OCI-LY3 (cell line): ENCODE data around the gene MYBPC1.

ENCODE experiments used
- H2AFZ ChIP-seq: fragments of 200-600, 300-600 bp; shearing (Covaris generic); 2 replicates; pipeline ENCODE4 v1.6.0; 2014; ENCODE audit warnings: antibody characterized with exemption, low read depth, low read length
- H3K27ac ChIP-seq: fragments of 200-600, 300-600 bp; sonication (generic); 2 replicates; pipeline ENCODE4 v1.5.1; 2014; ENCODE audit warnings: mild to moderate bottlenecking, low read length, moderate library complexity, mixed read lengths
- H3K27me3 ChIP-seq: fragments of 200-600, 300-600 bp; sonication (generic); 2 replicates; pipeline ENCODE4 v1.6.1; 2014; ENCODE audit warnings: low read depth, low read length, mixed read lengths
- H3K36me3 ChIP-seq: fragments of 200-600, 300-600 bp; sonication (generic); replicated peaks from 2 replicates; pipeline ENCODE3; 2014; ENCODE audit warnings: low read depth, low read length, mixed read lengths
- H3K4me1 ChIP-seq: fragments of 300-600, 200-600 bp; sonication (generic); 2 replicates; pipeline ENCODE4 v1.6.1; 2014; ENCODE audit warnings: low read length, mixed read lengths
- H3K4me2 ChIP-seq: fragments of 200-600, 300-600 bp; sonication (generic); 2 replicates; pipeline ENCODE4 v1.6.1; 2014; ENCODE audit warnings: low read length, mixed read lengths
- H3K4me3 ChIP-seq: fragments of 300-600, 200-600 bp; sonication (generic); 2 replicates; pipeline ENCODE4 v1.5.1; 2014; ENCODE audit warnings: antibody characterized with exemption, mild to moderate bottlenecking, low read length, moderate library complexity
- H3K79me2 ChIP-seq: fragments of 300-600, 200-600 bp; shearing (Covaris generic); 2 replicates; pipeline ENCODE4 v1.6.1; 2014; ENCODE audit warnings: mild to moderate bottlenecking, low read length, mixed read lengths
- H3K9ac ChIP-seq: fragments of 300-600, 200-600 bp; shearing (Covaris generic); 2 replicates; pipeline ENCODE4 v1.6.0; 2014; ENCODE audit warnings: mild to moderate bottlenecking, low read length, moderate library complexity
- H3K9me3 ChIP-seq: fragments of 200-600, 300-600 bp; shearing (Covaris generic); 2 replicates; pipeline ENCODE4 v1.6.1; 2014; ENCODE audit warnings: low read length, mixed read lengths; ENCODE audit not compliant: insufficient read depth
- H4K20me1 ChIP-seq: fragments of 200-600, 300-600 bp; sonication (generic); 2 replicates; pipeline ENCODE4 v1.6.1; 2016; ENCODE audit warnings: low read length, mixed read lengths; ENCODE audit not compliant: insufficient read depth
- CTCF ChIP-seq: fragments of 200-600, 300-600 bp; sonication (generic); IDR thresholded peaks from 2 replicates; pipeline ENCODE4 v1.5.1; 2014; ENCODE audit warnings: antibody characterized with exemption, low read length, low read depth
- EZH2phosphoT487 ChIP-seq: fragments of 200-600 bp; shearing (Covaris generic); IDR thresholded peaks from 2 replicates; pipeline ENCODE4 v1.6.1; 2018; ENCODE audit warnings: antibody characterized with exemption, mixed run types, low read depth

MYBPC1 gene

GRCh38 chr12:101563212-101563611, 31.6 kb upstream of the MYBPC1 start:
- Histone ChIP-seq H3K4me2 (no peak overlapping the region), H3K36me3 (no peaks in the 10 kb centered on the region), H3K9me3 (no peaks in the 10 kb centered on the region), H3K4me3 (no peak overlapping the region), H3K9ac (no peak overlapping the region), H2AFZ (no peak overlapping the region), H3K27me3 (peaks cover 20% of the 10 kb centered on the region), H3K27ac (no peak overlapping the region), H3K4me1 (no peaks in the 10 kb centered on the region), H4K20me1 (no peaks in the 10 kb centered on the region), H3K79me2 (no peaks in the 10 kb centered on the region)
- no peak for TF ChIP-seq CTCF
- no peak for TF ChIP-seq EZH2phosphoT487

- no peaks in the 10 kb centered on the region for H3K4me1 ChIP-seq
- H3K4me2 ChIP-seq, result no peak overlapping the region
- H3K9me3 ChIP-seq, result no peaks in the 10 kb centered on the region
- no peak for TF ChIP-seq CTCF
- TF ChIP-seq EZH2phosphoT487, result no peak
- no peak overlapping the region for H3K27ac ChIP-seq
- no peaks in the 10 kb centered on the region for H4K20me1 ChIP-seq
- no peaks in the 10 kb centered on the region for H3K79me2 ChIP-seq
- H3K4me3 ChIP-seq, result no peak overlapping the region
- H3K36me3 ChIP-seq, result no peaks in the 10 kb centered on the region
- H3K9ac ChIP-seq, result no peak overlapping the region
- no peak overlapping the region for H2AFZ ChIP-seq
- H3K27me3 ChIP-seq, result peaks cover 22% of the 10 kb centered on the region
These were observed 29.9 kb upstream of the MYBPC1 start for GRCh38 chr12:101564912-101565311.

- no peak overlapping the region for H3K4me2 ChIP-seq
- H2AFZ ChIP-seq, result no peak overlapping the region
- TF ChIP-seq EZH2phosphoT487 (no peak), CTCF (no peak)
- peaks cover 25% of the 10 kb centered on the region for H3K27me3 ChIP-seq
- H3K9me3 ChIP-seq, result no peaks in the 10 kb centered on the region
- H3K4me1 ChIP-seq, result peaks cover 4% of the 10 kb centered on the region; the same call in 1 of the 2 replicates
- H3K79me2 ChIP-seq, result no peaks in the 10 kb centered on the region
- no peaks in the 10 kb centered on the region for H3K36me3 ChIP-seq
- H3K4me3 ChIP-seq, result no peak overlapping the region
- H4K20me1 ChIP-seq, result no peaks in the 10 kb centered on the region
- H3K27ac ChIP-seq, result no peak overlapping the region
- H3K9ac ChIP-seq, result no peak overlapping the region
These were observed 28.5 kb upstream of the MYBPC1 start for GRCh38 chr12:101566318-101566717.

DNA sequence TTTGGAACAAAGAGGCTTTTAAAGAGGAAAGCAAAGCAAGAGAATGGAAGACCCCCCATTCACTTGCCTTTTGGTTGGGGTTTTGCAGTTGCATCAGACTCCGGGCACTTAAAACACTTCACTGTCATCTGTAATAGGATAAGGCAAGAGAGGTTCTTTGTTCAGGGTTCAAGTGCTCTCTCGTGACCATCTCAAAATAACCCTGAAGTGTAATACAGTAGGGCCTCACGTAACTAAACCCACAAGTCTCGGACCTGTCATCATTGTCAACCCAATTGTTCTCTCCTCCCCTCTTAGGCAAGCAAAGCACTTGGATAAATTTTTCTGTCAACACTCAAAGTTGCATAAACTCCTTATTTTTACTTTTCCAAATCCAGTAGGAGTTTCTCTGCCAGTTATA, 26.9 kb upstream of the MYBPC1 start:
- Histone ChIP-seq H3K79me2 (no peaks in the 10 kb centered on the region), H3K4me2 (no peak overlapping the region), H3K4me3 (no peak overlapping the region), H3K36me3 (no peaks in the 10 kb centered on the region), H3K9me3 (no peaks in the 10 kb centered on the region), H3K27me3 (peaks cover 34% of the 10 kb centered on the region), H2AFZ (no peak overlapping the region), H3K9ac (no peak overlapping the region), H3K27ac (no peak overlapping the region), H3K4me1 (peaks cover 4% of the 10 kb centered on the region; the same call in 1 of the 2 replicates), H4K20me1 (no peaks in the 10 kb centered on the region)
- TF ChIP-seq CTCF (no peak), EZH2phosphoT487 (no peak)
